BLaER1 (cell line): Measurements from ENCODE around the gene RASGEF1C.

Experiments used
- H3K27ac ChIP-seq: shearing (Covaris generic); formaldehyde crosslinking; 2 replicates; pipeline ENCODE4 v1.8.1; 2022
- H3K27me3 ChIP-seq: shearing (Covaris generic); formaldehyde crosslinking; 2 replicates; pipeline ENCODE4 v1.8.1; 2022
- H3K36me3 ChIP-seq: shearing (Covaris generic); formaldehyde crosslinking; 2 replicates; pipeline ENCODE4 v1.8.1; 2022
- H3K4me1 ChIP-seq: shearing (Covaris generic); formaldehyde crosslinking; 2 replicates; pipeline ENCODE4 v1.8.1; 2022
- H3K4me2 ChIP-seq: shearing (Covaris generic); formaldehyde crosslinking; 2 replicates; pipeline ENCODE4 v1.8.1; 2022
- H3K4me3 ChIP-seq: shearing (Covaris generic); formaldehyde crosslinking; 2 replicates; pipeline ENCODE4 v1.8.1; 2022
- H3K9ac ChIP-seq: shearing (Covaris generic); formaldehyde crosslinking; 2 replicates; pipeline ENCODE4 v1.8.1; 2022
- H3K9me3 ChIP-seq: shearing (Covaris generic); formaldehyde crosslinking; 2 replicates; pipeline ENCODE4 v1.8.1; 2022
- H4K20me1 ChIP-seq: shearing (Covaris generic); formaldehyde crosslinking; 2 replicates; pipeline ENCODE4 v1.8.1; 2022
- Cebpa-rat ChIP-seq: shearing (Covaris generic); IDR thresholded peaks from 2 replicates; pipeline ENCODE4 v1.8.1; 2022

Gene RASGEF1C

GRCh38 chr5:180233729-180234128, 24.7 kb upstream of the RASGEF1C start:
- Histone ChIP-seq H3K27me3 (no peaks in the 10 kb centered on the region), H3K4me1 (no peaks in the 10 kb centered on the region), H3K27ac (no peak overlapping the region), H4K20me1 (no peaks in the 10 kb centered on the region), H3K4me2 (no peak overlapping the region), H3K36me3 (peaks cover 83% of the 10 kb centered on the region), H3K4me3 (no peak overlapping the region), H3K9me3 (no peaks in the 10 kb centered on the region), H3K9ac (no peak overlapping the region)
- TF ChIP-seq Cebpa-rat = no peak

GRCh38 chr5:180230017-180230416, 21.0 kb upstream of the RASGEF1C start:
- Histone ChIP-seq H3K36me3 (peaks cover 55% of the 10 kb centered on the region), H3K27me3 (no peaks in the 10 kb centered on the region), H3K4me2 (no peak overlapping the region), H3K4me3 (no peak overlapping the region), H3K9ac (no peak overlapping the region), H3K9me3 (no peaks in the 10 kb centered on the region; the same call in 1 of the 2 replicates), H3K27ac (no peak overlapping the region), H3K4me1 (no peaks in the 10 kb centered on the region), H4K20me1 (no peaks in the 10 kb centered on the region)
- no peak for TF ChIP-seq Cebpa-rat

GRCh38 chr5:180222056-180222455, 13.0 kb upstream of the RASGEF1C start:
- Histone ChIP-seq H3K4me2 (no peak overlapping the region), H3K27ac (no peak overlapping the region), H3K36me3 (0 out of 2 replicates have a peak, but pooled peaks cover 4% of the 10 kb centered on the region), H3K27me3 (no peaks in the 10 kb centered on the region), H4K20me1 (no peaks in the 10 kb centered on the region), H3K4me1 (no peaks in the 10 kb centered on the region), H3K4me3 (no peak overlapping the region), H3K9ac (no peak overlapping the region), H3K9me3 (peaks cover 38% of the 10 kb centered on the region)
- no peak for TF ChIP-seq Cebpa-rat

GRCh38 chr5:180217797-180218196, 8.8 kb upstream of the RASGEF1C start:
- Histone ChIP-seq H3K4me2 (no peak overlapping the region), H3K4me1 (peaks cover 12% of the 10 kb centered on the region), H3K9me3 (peaks cover 26% of the 10 kb centered on the region), H3K27ac (no peak overlapping the region), H4K20me1 (no peaks in the 10 kb centered on the region), H3K9ac (no peak overlapping the region), H3K27me3 (no peaks in the 10 kb centered on the region), H3K36me3 (no peaks in the 10 kb centered on the region), H3K4me3 (no peak overlapping the region)
- no peak for TF ChIP-seq Cebpa-rat

- H3K4me2 ChIP-seq = no peak overlapping the region
- H3K9ac ChIP-seq = no peak overlapping the region
- TF ChIP-seq Cebpa-rat = no peak
Measured at GRCh38 chr5:180216646-180217171, 7.7 kb upstream of the RASGEF1C start.

GRCh38 chr5:180215783-180216630, 7.0 kb upstream of the RASGEF1C start:
- H3K36me3 ChIP-seq = no peaks in the 10 kb centered on the region
- TF ChIP-seq Cebpa-rat = no peak
- no peaks in the 10 kb centered on the region for H4K20me1 ChIP-seq
- peaks cover 19% of the 10 kb centered on the region for H3K4me1 ChIP-seq
- no peak overlapping the region for H3K27ac ChIP-seq
- no peak overlapping the region for H3K9ac ChIP-seq
- peaks cover 10% of the 10 kb centered on the region; the same call in 1 of the 2 replicates for H3K9me3 ChIP-seq
- no peak overlapping the region for H3K4me3 ChIP-seq
- H3K4me2 ChIP-seq = no peak overlapping the region
- no peaks in the 10 kb centered on the region for H3K27me3 ChIP-seq

More at GRCh38 chr5:180216646-180217171, 7.7 kb upstream of the RASGEF1C start:
- H3K27me3 ChIP-seq = no peaks in the 10 kb centered on the region
- H4K20me1 ChIP-seq = no peaks in the 10 kb centered on the region
- H3K27ac ChIP-seq = no peak overlapping the region
- peaks cover 16% of the 10 kb centered on the region; the same call in 1 of the 2 replicates for H3K9me3 ChIP-seq
- no peaks in the 10 kb centered on the region for H3K36me3 ChIP-seq
- no peak overlapping the region for H3K4me3 ChIP-seq
- H3K4me1 ChIP-seq = peaks cover 19% of the 10 kb centered on the region

- no peaks in the 10 kb centered on the region for H3K27me3 ChIP-seq
- no peak for TF ChIP-seq Cebpa-rat
Measured at GRCh38 chr5:180214870-180215770, 6.1 kb upstream of the RASGEF1C start.

GRCh38 chr5:180213657-180214207, 4.7 kb upstream of the RASGEF1C start:
- no peaks in the 10 kb centered on the region for H4K20me1 ChIP-seq
- no peak overlapping the region for H3K4me2 ChIP-seq
- H3K9me3 ChIP-seq = peaks cover 8% of the 10 kb centered on the region; the same call in 1 of the 2 replicates
- H3K36me3 ChIP-seq = no peaks in the 10 kb centered on the region
- H3K27me3 ChIP-seq = no peaks in the 10 kb centered on the region
- no peak overlapping the region for H3K27ac ChIP-seq
- no peak for TF ChIP-seq Cebpa-rat
- H3K4me1 ChIP-seq = peaks cover 19% of the 10 kb centered on the region
- H3K4me3 ChIP-seq = no peak overlapping the region
- H3K9ac ChIP-seq = no peak overlapping the region

More at GRCh38 chr5:180214870-180215770, 6.1 kb upstream of the RASGEF1C start:
- H3K9me3 ChIP-seq = peaks cover 10% of the 10 kb centered on the region; the same call in 1 of the 2 replicates
- H3K4me2 ChIP-seq = no peak overlapping the region
- H4K20me1 ChIP-seq = no peaks in the 10 kb centered on the region
- no peak overlapping the region for H3K27ac ChIP-seq
- no peak overlapping the region for H3K9ac ChIP-seq
- H3K36me3 ChIP-seq = no peaks in the 10 kb centered on the region
- H3K4me3 ChIP-seq = no peak overlapping the region
- H3K4me1 ChIP-seq = peaks cover 19% of the 10 kb centered on the region

GRCh38 chr5:180213256-180213600, 4.2 kb upstream of the RASGEF1C start:
- Histone ChIP-seq H3K9me3 (peaks cover 4% of the 10 kb centered on the region; the same call in 1 of the 2 replicates), H3K36me3 (no peaks in the 10 kb centered on the region), H3K4me1 (peaks cover 22% of the 10 kb centered on the region), H3K27me3 (peaks cover 3% of the 10 kb centered on the region), H3K4me3 (no peak overlapping the region), H3K27ac (no peak overlapping the region), H3K4me2 (peak overlapping the region; percentile 30), H4K20me1 (no peaks in the 10 kb centered on the region), H3K9ac (no peak overlapping the region)
- TF ChIP-seq Cebpa-rat = no peak
